Spinal cord (tissue), 10 donors: Measurements from ENCODE around the gene GUCY2C. TPM values are rescaled to one million over a fixed set of nuclear protein-coding genes. Genes with fewer than 3 reads are reported as not detected.

Source experiments
- DNase-seq, 6 donors: peaks; one replicate each; pipeline versions ENCODE4 v3.0.0 to v3.0.0-alpha.2; 2013 to 2015; ENCODE audit warnings: low spot score in 6 of 6, low read depth in 4 of 6
- H3K27ac ChIP-seq: one replicate; pipeline ENCODE4 v1.5.1; 2013; ENCODE audit warnings: low read depth, low read length, control low read depth
- H3K27me3 ChIP-seq: one replicate; pipeline ENCODE4 v1.6.1; 2013; ENCODE audit warnings: low read length; ENCODE audit not compliant: control insufficient read depth, insufficient read depth
- H3K36me3 ChIP-seq: one replicate; pipeline ENCODE4 v1.6.1; 2013; ENCODE audit warnings: low read length; ENCODE audit not compliant: control insufficient read depth, insufficient read depth
- H3K4me1 ChIP-seq: one replicate; pipeline ENCODE4 v1.6.1; 2013; ENCODE audit warnings: low read length; ENCODE audit not compliant: control insufficient read depth, insufficient read depth
- H3K4me3 ChIP-seq: one replicate; pipeline ENCODE4 v1.5.1; 2013; ENCODE audit warnings: low read depth, low read length, control low read depth
- H3K9me3 ChIP-seq: one replicate; pipeline ENCODE4 v1.6.1; 2013; ENCODE audit warnings: low read length; ENCODE audit not compliant: control insufficient read depth, insufficient read depth
- WGBS: methylation state at CpG from one replicate; pipeline ENCODE4 v1.1.5; 2013; ENCODE audit warnings: missing lambda C conversion rate; ENCODE audit not compliant: insufficient coverage; 5-methylcytosine and 5-hydroxymethylcytosine counted together
- polyA plus RNA-seq, 2 donors: library from polyadenylated mRNA; unstranded; fragments of 120-200 nt; gene quantifications; one replicate each; pipeline ENCODE4 v1.2.1, GENCODE V29; 2013; ENCODE audit not compliant: insufficient read length in 2 of 2
- total RNA-seq, 2 donors: library from RNA; depleted of rRNA in 1 of 2; stranded (reverse); fragments of 120-200 nt in 1 of 2; fragments of >200 nt in 1 of 2; gene quantifications; one replicate each; pipeline versions ENCODE4 v1.2.3 to v1.2.4, GENCODE V29; 2013 to 2014
- donor health status: healthy.

The GUCY2C gene
- total and polyA plus RNA-seq, 4 donors: 0.10 to 0.27 (median 0.16) TPM; not detected in 1

- Histone ChIP-seq H3K27me3 (no peaks in the 10 kb centered on the region), H3K4me3 (no peak overlapping the region), H3K36me3 (no peaks in the 10 kb centered on the region), H3K4me1 (no peaks in the 10 kb centered on the region), H3K27ac (no peak overlapping the region), H3K9me3 (no peaks in the 10 kb centered on the region)
- WGBS: 53% methylated on average over 2 of the region's 3 CpGs
- DNase-seq: peak in 1 of 6 donors; percentile 84
These were observed 83.4 kb downstream of the GUCY2C start for GRCh38 chr12:14612898-14613445.

- Histone ChIP-seq H3K27ac (no peak overlapping the region), H3K4me1 (no peaks in the 10 kb centered on the region), H3K36me3 (no peaks in the 10 kb centered on the region), H3K27me3 (no peaks in the 10 kb centered on the region), H3K4me3 (no peak overlapping the region), H3K9me3 (no peaks in the 10 kb centered on the region)
- no peak for DNase-seq
- 100% methylated on average over 1 of the region's 3 CpGs for WGBS
These were observed 84.1 kb downstream of the GUCY2C start for GRCh38 chr12:14612250-14612649.

GRCh38 chr12:14611640-14612203 lies 84.7 kb downstream of the GUCY2C start:
- 100% methylated on average over 3 of the region's 3 CpGs for WGBS
- no peak overlapping the region for H3K4me3 ChIP-seq
- no peaks in the 10 kb centered on the region for H3K27me3 ChIP-seq
- no peaks in the 10 kb centered on the region for H3K36me3 ChIP-seq
- H3K9me3 ChIP-seq: peaks cover under 1% of the 10 kb centered on the region
- H3K4me1 ChIP-seq: no peaks in the 10 kb centered on the region
- no peak for DNase-seq
- H3K27ac ChIP-seq: no peak overlapping the region

GRCh38 chr12:14607568-14607967 lies 88.8 kb downstream of the GUCY2C start:
- Histone ChIP-seq H3K4me3 (no peak overlapping the region), H3K9me3 (peaks cover 10% of the 10 kb centered on the region), H3K36me3 (no peaks in the 10 kb centered on the region), H3K27ac (no peak overlapping the region), H3K27me3 (no peaks in the 10 kb centered on the region), H3K4me1 (no peaks in the 10 kb centered on the region)
- DNase-seq: no peak

DNA sequence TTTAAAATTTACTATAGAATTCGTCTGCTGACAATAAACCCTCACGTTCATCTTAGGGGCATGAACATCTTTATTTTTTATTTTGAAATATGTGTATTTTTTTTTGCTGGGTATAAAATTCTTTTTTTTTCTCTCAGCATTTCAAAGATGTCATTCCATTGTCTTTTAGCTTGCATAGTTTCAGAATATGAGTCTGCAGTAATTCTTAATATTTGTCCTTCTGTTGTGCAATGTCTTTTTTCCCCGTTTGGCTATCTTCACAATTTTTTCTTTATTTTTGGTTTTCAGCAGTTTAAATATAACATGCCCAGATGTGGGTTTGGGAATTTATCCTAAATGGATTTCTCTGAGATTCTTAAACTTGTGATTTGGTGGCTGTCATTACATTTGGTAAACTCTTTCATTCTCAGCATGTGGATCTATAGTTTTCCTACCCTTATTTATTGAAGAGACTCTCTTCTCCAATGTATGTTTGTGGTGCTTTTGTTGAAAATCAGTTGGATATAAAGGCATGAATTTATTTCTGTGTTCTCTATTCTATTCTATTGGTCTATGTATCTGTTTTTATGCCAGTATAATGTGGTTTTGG lies 90.9 kb downstream of the GUCY2C start:
- no CpG with 5 or more reads among the region's 3 CpGs for WGBS
- H3K27ac ChIP-seq: no peak overlapping the region
- H3K36me3 ChIP-seq: no peaks in the 10 kb centered on the region
- H3K4me3 ChIP-seq: no peak overlapping the region
- H3K27me3 ChIP-seq: no peaks in the 10 kb centered on the region
- peaks cover 10% of the 10 kb centered on the region for H3K9me3 ChIP-seq
- no peak for DNase-seq
- H3K4me1 ChIP-seq: no peaks in the 10 kb centered on the region

- H3K4me1 ChIP-seq: no peaks in the 10 kb centered on the region
- no peak overlapping the region for H3K27ac ChIP-seq
- H3K4me3 ChIP-seq: no peak overlapping the region
- 88% methylated on average over 2 of the region's 4 CpGs for WGBS
- H3K9me3 ChIP-seq: peaks cover 10% of the 10 kb centered on the region
- no peaks in the 10 kb centered on the region for H3K27me3 ChIP-seq
- no peak for DNase-seq
- H3K36me3 ChIP-seq: no peaks in the 10 kb centered on the region
These were observed 94.5 kb downstream of the GUCY2C start for GRCh38 chr12:14601692-14602478.

DNA sequence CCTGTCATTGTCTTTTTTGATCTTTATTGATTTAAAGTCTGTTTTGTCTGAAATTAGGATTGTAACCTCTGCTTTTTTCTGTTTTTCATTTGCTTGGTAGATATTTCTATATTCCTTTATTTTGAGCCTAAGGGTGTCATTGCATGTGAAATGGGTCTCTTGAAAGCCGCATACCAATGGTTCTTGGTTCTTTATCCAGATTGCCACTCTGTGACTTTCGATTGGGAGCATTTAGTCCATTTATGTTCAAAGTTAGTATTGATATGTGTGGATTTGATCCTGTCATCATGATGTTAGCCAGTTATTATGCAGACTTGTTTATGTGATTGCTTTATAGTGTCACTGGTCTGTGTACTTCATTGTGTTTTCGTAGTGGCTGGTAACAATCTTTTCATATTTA lies 98.9 kb downstream of the GUCY2C start:
- no peak for DNase-seq
- Histone ChIP-seq H3K27ac (no peak overlapping the region), H3K36me3 (no peaks in the 10 kb centered on the region), H3K27me3 (no peaks in the 10 kb centered on the region), H3K4me3 (no peak overlapping the region), H3K4me1 (no peaks in the 10 kb centered on the region), H3K9me3 (no peaks in the 10 kb centered on the region)
- WGBS: 86% methylated on average over 3 of the region's 3 CpGs

- WGBS: no CpG with 5 or more reads among the region's 1 CpG
- no peaks in the 10 kb centered on the region for H3K36me3 ChIP-seq
- H3K4me1 ChIP-seq: no peaks in the 10 kb centered on the region
- peak in 1 of 6 donors; percentile 50 for DNase-seq
- no peak overlapping the region for H3K27ac ChIP-seq
- no peaks in the 10 kb centered on the region for H3K27me3 ChIP-seq
- no peak overlapping the region for H3K4me3 ChIP-seq
- no peaks in the 10 kb centered on the region for H3K9me3 ChIP-seq
These were observed 104.7 kb downstream of the GUCY2C start for GRCh38 chr12:14591719-14592118.

DNA sequence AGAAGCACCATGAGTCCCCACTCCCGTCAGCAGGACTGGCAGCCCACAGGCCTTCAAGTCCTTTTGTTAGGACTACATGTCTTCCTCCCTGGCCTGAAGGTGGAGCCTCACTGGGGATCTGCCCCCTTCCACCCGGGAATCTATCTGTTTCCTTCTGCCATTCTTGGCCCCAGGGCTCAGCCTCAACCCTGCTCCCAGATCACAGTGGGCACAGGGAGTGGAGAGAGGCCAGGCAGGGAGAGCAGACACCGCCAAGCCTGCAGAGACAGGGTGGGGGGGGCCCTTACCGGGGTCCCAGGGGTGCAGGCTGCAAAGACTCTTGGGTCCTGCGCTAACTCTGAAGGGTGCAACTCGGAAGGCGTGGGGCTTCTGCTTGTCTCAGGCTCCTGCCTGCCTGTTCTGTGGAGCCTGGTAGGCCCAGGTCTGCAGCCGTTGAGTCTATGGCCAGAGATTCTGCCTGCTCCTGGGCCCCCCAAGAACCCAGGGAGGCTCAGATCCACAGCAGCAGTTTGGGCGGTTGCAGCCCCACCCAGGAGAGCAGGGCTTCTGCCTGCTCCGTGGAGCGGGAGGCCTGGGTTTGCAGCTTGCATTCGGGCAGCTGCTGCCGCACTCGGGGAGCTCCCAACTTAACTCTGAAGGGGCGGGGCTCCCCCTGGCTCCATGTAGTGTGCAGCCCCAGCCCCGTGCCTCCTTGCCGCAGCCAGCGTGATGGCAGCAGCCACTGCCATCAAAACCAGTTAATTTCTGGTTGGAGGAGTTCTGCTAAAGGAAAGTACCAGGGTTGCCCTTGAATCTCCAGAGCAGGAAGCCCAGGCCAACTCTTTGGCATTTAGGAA lies 107.0 kb downstream of the GUCY2C start:
- H3K27me3 ChIP-seq: no peaks in the 10 kb centered on the region
- WGBS: 91% methylated on average over 17 of the region's 18 CpGs
- H3K36me3 ChIP-seq: no peaks in the 10 kb centered on the region
- DNase-seq: no peak
- no peaks in the 10 kb centered on the region for H3K4me1 ChIP-seq
- no peak overlapping the region for H3K4me3 ChIP-seq
- H3K9me3 ChIP-seq: no peaks in the 10 kb centered on the region
- H3K27ac ChIP-seq: no peak overlapping the region
